ENCODE measurements around the gene HOGA1.
A peak's percentile ranks its signal among the peaks of the same experiment; 100 is the strongest.

The HOGA1 gene

DNA sequence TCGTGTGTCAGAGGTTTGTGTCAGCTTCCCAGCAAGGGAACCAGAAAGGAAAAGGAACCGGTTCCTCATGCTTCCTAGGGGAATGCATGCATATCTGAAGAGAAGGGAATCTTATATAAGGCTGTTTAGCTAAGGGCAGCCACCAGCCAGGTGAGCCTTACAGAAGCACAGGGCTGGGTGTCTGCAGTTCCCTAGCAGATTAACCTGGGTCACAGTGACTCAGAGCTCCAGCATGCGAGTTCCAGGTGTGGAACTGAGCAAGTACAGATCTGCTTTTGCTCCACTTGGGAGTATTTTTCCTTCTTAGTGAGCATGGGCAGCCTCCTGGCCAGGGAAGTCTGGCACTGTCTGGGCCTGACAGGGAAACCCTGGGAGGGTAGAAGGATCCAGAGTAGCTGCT lies 12.6 kb upstream of the HOGA1 start:
- DNase-seq: no peak
- Histone ChIP-seq H3K9me2 (replicated peaks; ENCODE audit: insufficient read depth, low read length) (no peaks in the 10 kb centered on the region), H3F3A (ENCODE audit: insufficient read depth, low read length) (no peaks in the 10 kb centered on the region), H4K20me1 (ENCODE audit: insufficient read depth, low read length) (no peaks in the 10 kb centered on the region), H2AFZ (ENCODE audit: low read length) (no peak overlapping the region), H3K4me2 (ENCODE audit: low read depth, low read length) (no peak overlapping the region), H3K9ac (ENCODE audit: low read length) (no peak overlapping the region), H3K9me3 (replicated peaks; ENCODE audit: insufficient read depth, low read length) (no peaks in the 10 kb centered on the region), H3K27ac (ENCODE audit: low read length) (no peak overlapping the region), H3K27me3 (replicated peaks; ENCODE audit: insufficient read depth, low read length) (no peaks in the 10 kb centered on the region), H3K79me2 (ENCODE audit: low read length) (no peaks in the 10 kb centered on the region), H3K4me1 (ENCODE audit: low read length) (no peaks in the 10 kb centered on the region), H3K36me3 (replicated peaks; ENCODE audit: insufficient read depth, low read length) (no peaks in the 10 kb centered on the region), H3K4me3 (ENCODE audit: low read length) (no peak overlapping the region)
- TF ChIP-seq EZH2 (optimal IDR thresholded peaks at IDR 0.05; ENCODE audit: low read depth, low read length): no peak
- no peak for TF ChIP-seq EZH2phosphoT487 (IDR thresholded peaks at IDR 0.05; ENCODE audit: low read length)
- TF ChIP-seq, protein P1, sequence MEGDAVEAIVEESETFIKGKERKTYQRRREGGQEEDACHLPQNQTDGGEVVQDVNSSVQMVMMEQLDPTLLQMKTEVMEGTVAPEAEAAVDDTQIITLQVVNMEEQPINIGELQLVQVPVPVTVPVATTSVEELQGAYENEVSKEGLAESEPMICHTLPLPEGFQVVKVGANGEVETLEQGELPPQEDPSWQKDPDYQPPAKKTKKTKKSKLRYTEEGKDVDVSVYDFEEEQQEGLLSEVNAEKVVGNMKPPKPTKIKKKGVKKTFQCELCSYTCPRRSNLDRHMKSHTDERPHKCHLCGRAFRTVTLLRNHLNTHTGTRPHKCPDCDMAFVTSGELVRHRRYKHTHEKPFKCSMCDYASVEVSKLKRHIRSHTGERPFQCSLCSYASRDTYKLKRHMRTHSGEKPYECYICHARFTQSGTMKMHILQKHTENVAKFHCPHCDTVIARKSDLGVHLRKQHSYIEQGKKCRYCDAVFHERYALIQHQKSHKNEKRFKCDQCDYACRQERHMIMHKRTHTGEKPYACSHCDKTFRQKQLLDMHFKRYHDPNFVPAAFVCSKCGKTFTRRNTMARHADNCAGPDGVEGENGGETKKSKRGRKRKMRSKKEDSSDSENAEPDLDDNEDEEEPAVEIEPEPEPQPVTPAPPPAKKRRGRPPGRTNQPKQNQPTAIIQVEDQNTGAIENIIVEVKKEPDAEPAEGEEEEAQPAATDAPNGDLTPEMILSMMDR (IDR thresholded peaks at IDR 0.05; ENCODE audit: low read length): no peak

GRCh38 chr10:97572214-97572989 lies 11.8 kb upstream of the HOGA1 start, which contains the start of gene ANKRD2:
TSS of gene ANKRD2 (plus strand) at chr10:97572779. CDS start at chr10:97572789, 10 bp downstream.
- no peak within 1 kb of the TSS for H3K9ac ChIP-seq (ENCODE audit: low read length)
- TF ChIP-seq EZH2 (optimal IDR thresholded peaks at IDR 0.05; ENCODE audit: low read depth, low read length) (no peak), EZH2phosphoT487 (IDR thresholded peaks at IDR 0.05; ENCODE audit: low read length) (no peak)
- TF ChIP-seq, protein P1 (IDR thresholded peaks at IDR 0.05; ENCODE audit: low read length): peak; percentile 79
- H3K36me3 ChIP-seq (replicated peaks; ENCODE audit: insufficient read depth, low read length): no peaks in the 10 kb centered on the region
- H3K4me2 ChIP-seq (ENCODE audit: low read depth, low read length): no peak within 1 kb of the TSS
- H3K27me3 ChIP-seq (replicated peaks; ENCODE audit: insufficient read depth, low read length): no peaks in the 10 kb centered on the region
- DNase-seq: peak; percentile 64
- H2AFZ ChIP-seq (ENCODE audit: low read length): no peak within 1 kb of the TSS; the same call in 1 of the 2 replicates
- H3K4me1 ChIP-seq (ENCODE audit: low read length): no peaks in the 10 kb centered on the region
- no peak within 1 kb of the TSS for H3K27ac ChIP-seq (ENCODE audit: low read length)
- no peaks in the 10 kb centered on the region for H3F3A ChIP-seq (ENCODE audit: insufficient read depth, low read length)
- H3K79me2 ChIP-seq (ENCODE audit: low read length): no peaks in the 10 kb centered on the region
- no peaks in the 10 kb centered on the region for H3K9me2 ChIP-seq (replicated peaks; ENCODE audit: insufficient read depth, low read length)
- H4K20me1 ChIP-seq (ENCODE audit: insufficient read depth, low read length): no peaks in the 10 kb centered on the region
- no peak within 1 kb of the TSS for H3K4me3 ChIP-seq (ENCODE audit: low read length)
- H3K9me3 ChIP-seq (replicated peaks; ENCODE audit: insufficient read depth, low read length): no peaks in the 10 kb centered on the region

DNA sequence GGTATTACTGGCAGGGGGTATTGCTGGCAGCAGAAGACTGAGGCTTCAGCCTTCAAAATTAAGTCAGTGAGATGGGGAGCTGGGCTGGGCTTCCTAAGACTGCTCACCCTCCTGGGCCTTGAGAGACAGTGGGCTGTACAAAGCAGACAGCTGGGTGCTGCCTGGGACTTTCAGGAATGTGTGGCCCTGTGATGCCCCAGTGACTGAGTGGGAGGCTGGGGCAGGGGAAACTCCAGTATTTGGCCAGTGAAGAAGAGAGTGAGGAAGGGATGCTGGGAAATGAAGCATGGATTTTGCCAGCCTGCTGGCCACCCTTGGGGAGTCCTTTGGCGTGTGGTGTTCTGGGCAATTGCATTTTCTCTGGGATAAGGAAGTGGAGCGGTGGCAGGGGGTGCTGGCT lies 11.2 kb upstream of the HOGA1 start:
- no peaks in the 10 kb centered on the region for H3K79me2 ChIP-seq (ENCODE audit: low read length)
- TF ChIP-seq EZH2 (optimal IDR thresholded peaks at IDR 0.05; ENCODE audit: low read depth, low read length): no peak
- TF ChIP-seq EZH2phosphoT487 (IDR thresholded peaks at IDR 0.05; ENCODE audit: low read length): no peak
- TF ChIP-seq, protein P1 (IDR thresholded peaks at IDR 0.05; ENCODE audit: low read length): no peak
- no peak for DNase-seq
- H3K27ac ChIP-seq (ENCODE audit: low read length): no peak overlapping the region
- H3K9me3 ChIP-seq (replicated peaks; ENCODE audit: insufficient read depth, low read length): no peaks in the 10 kb centered on the region
- H3K9me2 ChIP-seq (replicated peaks; ENCODE audit: insufficient read depth, low read length): no peaks in the 10 kb centered on the region
- H2AFZ ChIP-seq (ENCODE audit: low read length): no peak overlapping the region
- no peaks in the 10 kb centered on the region for H3K27me3 ChIP-seq (replicated peaks; ENCODE audit: insufficient read depth, low read length)
- H3F3A ChIP-seq (ENCODE audit: insufficient read depth, low read length): no peaks in the 10 kb centered on the region
- no peaks in the 10 kb centered on the region for H3K36me3 ChIP-seq (replicated peaks; ENCODE audit: insufficient read depth, low read length)
- H3K9ac ChIP-seq (ENCODE audit: low read length): no peak overlapping the region
- no peak overlapping the region for H3K4me3 ChIP-seq (ENCODE audit: low read length)
- no peaks in the 10 kb centered on the region for H4K20me1 ChIP-seq (ENCODE audit: insufficient read depth, low read length)
- H3K4me1 ChIP-seq (ENCODE audit: low read length): no peaks in the 10 kb centered on the region
- no peak overlapping the region for H3K4me2 ChIP-seq (ENCODE audit: low read depth, low read length)
